ENCODE measurements around the gene NPAS1. TPM values are rescaled to one million over a fixed set of nuclear protein-coding genes. Genes with fewer than 3 reads are reported as not detected.

The NPAS1 gene
- total RNA-seq, 1 experiment from 2014 or later, result 1.2 TPM

- Mint-ChIP-seq H3K9me3 (ENCODE audit: low read depth, unreplicated experiment) (no peaks in the 10 kb centered on the region), H3K36me3 (ENCODE audit: insufficient read depth, unreplicated experiment) (peaks cover 74% of the 10 kb centered on the region), H3K27me3 (ENCODE audit: unreplicated experiment) (no peaks in the 10 kb centered on the region), H3K4me3 (ENCODE audit: low read depth, unreplicated experiment) (no peak overlapping the region), H3K27ac (ENCODE audit: unreplicated experiment) (no peak overlapping the region), H3K4me1 (ENCODE audit: low read depth, unreplicated experiment) (no peaks in the 10 kb centered on the region)
- BruUV-seq (replicated peaks), result no TSS peak
- no peak for TF ChIP-seq CTCF (IDR thresholded peaks at IDR 0.05; ENCODE audit: unreplicated experiment)
- CTCF ChIA-PET, result interaction anchor here (1.0 kb wide), 1 partner anchor 8 kb away, joined by 3 read pairs; no protein-coding TSS in a partner anchor
- DNase-seq, result no peak
- intact Hi-C loops (cut with micrococcal nuclease; ENCODE audit: unreplicated experiment), result no loop called here
Measured at GRCh38 chr19:47068246-47068645, 48.6 kb downstream of the NPAS1 start.

DNA sequence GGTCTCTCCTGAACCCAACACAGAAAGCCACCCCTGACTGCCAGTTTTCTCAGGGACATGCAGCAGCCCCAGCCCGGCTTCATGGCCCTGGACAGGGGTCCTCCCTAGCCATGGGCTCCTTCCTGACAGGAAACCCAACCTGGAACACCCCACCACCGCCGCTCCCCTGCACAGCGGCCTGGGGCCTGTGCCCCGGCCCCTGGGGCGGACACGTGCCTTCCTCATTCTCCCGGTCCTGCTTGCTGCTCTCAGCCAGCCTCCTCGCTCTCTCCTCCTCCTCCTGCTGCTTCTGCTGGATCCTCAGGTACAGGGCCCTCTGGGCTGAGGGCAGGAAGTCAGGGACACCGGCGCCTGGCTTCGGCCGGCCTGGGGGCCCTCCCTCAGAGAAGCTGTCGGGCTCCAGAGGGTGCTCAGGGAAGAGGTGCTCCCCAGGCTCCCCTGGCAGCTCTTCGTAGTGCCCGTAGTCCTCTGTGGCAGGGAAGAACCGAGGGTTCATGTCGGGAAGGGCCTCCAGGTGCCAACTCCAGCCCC lies 49.3 kb downstream of the NPAS1 start:
- BruUV-seq (replicated peaks), result no TSS peak
- DNase-seq, result no peak
- no peaks in the 10 kb centered on the region for H3K9me3 Mint-ChIP-seq (ENCODE audit: low read depth, unreplicated experiment)
- no peaks in the 10 kb centered on the region for H3K27me3 Mint-ChIP-seq (ENCODE audit: unreplicated experiment)
- CTCF ChIA-PET, result no interaction called here
- no peak overlapping the region for H3K4me3 Mint-ChIP-seq (ENCODE audit: low read depth, unreplicated experiment)
- no peak overlapping the region for H3K27ac Mint-ChIP-seq (ENCODE audit: unreplicated experiment)
- H3K36me3 Mint-ChIP-seq (ENCODE audit: insufficient read depth, unreplicated experiment), result peaks cover 79% of the 10 kb centered on the region
- no peaks in the 10 kb centered on the region for H3K4me1 Mint-ChIP-seq (ENCODE audit: low read depth, unreplicated experiment)
- intact Hi-C loops (cut with micrococcal nuclease; ENCODE audit: unreplicated experiment), result no loop called here
- TF ChIP-seq CTCF (IDR thresholded peaks at IDR 0.05; ENCODE audit: unreplicated experiment), result no peak

DNA sequence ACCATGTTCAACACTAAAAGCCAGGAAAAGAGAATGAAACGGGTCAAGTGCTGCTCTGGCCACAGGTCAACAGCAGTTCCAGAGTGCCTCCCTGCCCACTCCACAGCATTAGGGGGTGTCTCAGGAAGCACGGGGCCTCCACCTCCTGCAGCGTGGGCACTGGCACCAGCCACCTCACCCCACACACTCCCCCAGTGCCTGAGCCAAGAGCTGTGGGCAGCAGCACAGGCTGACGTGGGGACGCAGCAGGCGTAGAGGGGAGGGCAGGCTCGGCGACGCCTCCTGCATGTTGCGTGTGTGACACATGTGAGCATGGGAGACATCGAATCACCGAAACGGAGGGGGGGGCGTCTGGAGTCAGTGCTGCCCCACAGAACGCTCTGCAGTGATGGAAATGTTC lies 50.2 kb downstream of the NPAS1 start:
- no peak for TF ChIP-seq CTCF (IDR thresholded peaks at IDR 0.05; ENCODE audit: unreplicated experiment)
- Mint-ChIP-seq H3K9me3 (ENCODE audit: low read depth, unreplicated experiment) (no peaks in the 10 kb centered on the region), H3K4me3 (ENCODE audit: low read depth, unreplicated experiment) (no peak overlapping the region), H3K36me3 (ENCODE audit: insufficient read depth, unreplicated experiment) (peaks cover 74% of the 10 kb centered on the region), H3K27me3 (ENCODE audit: unreplicated experiment) (no peaks in the 10 kb centered on the region), H3K27ac (ENCODE audit: unreplicated experiment) (no peak overlapping the region), H3K4me1 (ENCODE audit: low read depth, unreplicated experiment) (no peaks in the 10 kb centered on the region)
- no peak for DNase-seq
- no TSS peak for BruUV-seq (replicated peaks)
- intact Hi-C loops (cut with micrococcal nuclease; ENCODE audit: unreplicated experiment), result no loop called here
- CTCF ChIA-PET, result no interaction called here

GRCh38 chr19:47070756-47071155 lies 51.1 kb downstream of the NPAS1 start:
- no peaks in the 10 kb centered on the region for H3K4me1 Mint-ChIP-seq (ENCODE audit: low read depth, unreplicated experiment)
- no peak for TF ChIP-seq CTCF (IDR thresholded peaks at IDR 0.05; ENCODE audit: unreplicated experiment)
- no TSS peak for BruUV-seq (replicated peaks)
- DNase-seq, result no peak
- H3K36me3 Mint-ChIP-seq (ENCODE audit: insufficient read depth, unreplicated experiment), result peaks cover 71% of the 10 kb centered on the region
- intact Hi-C loops (cut with micrococcal nuclease; ENCODE audit: unreplicated experiment), result no loop called here
- no peak overlapping the region for H3K4me3 Mint-ChIP-seq (ENCODE audit: low read depth, unreplicated experiment)
- CTCF ChIA-PET, result no interaction called here
- no peak overlapping the region for H3K27ac Mint-ChIP-seq (ENCODE audit: unreplicated experiment)
- no peaks in the 10 kb centered on the region for H3K27me3 Mint-ChIP-seq (ENCODE audit: unreplicated experiment)
- H3K9me3 Mint-ChIP-seq (ENCODE audit: low read depth, unreplicated experiment), result no peaks in the 10 kb centered on the region

All from Calu3 (cell line).